Hepatocyte (in vitro differentiated cells): ENCODE measurements around the gene STOML2. TPM values are rescaled to one million over a fixed set of nuclear protein-coding genes. Genes with fewer than 3 reads are reported as not detected.

Source experiments
- DNase-seq: peaks from one replicate; pipeline ENCODE4 v3.0.0-alpha.2; 2016; ENCODE audit warnings: low spot score
- H2AFZ ChIP-seq: fragments of 200-600 bp; sonication (generic); 2 replicates; pipeline ENCODE4 v1.6.0; 2016; ENCODE audit warnings: antibody characterized with exemption, mild to moderate bottlenecking
- H3K27ac ChIP-seq: fragments of 200-600 bp; sonication (generic); 2 replicates; pipeline ENCODE4 v1.5.1; 2016; ENCODE audit warnings: mild to moderate bottlenecking
- H3K27me3 ChIP-seq: fragments of 200-600 bp; sonication (generic); 2 replicates; pipeline ENCODE4 v1.6.1; 2016
- H3K36me3 ChIP-seq: fragments of 200-600 bp; sonication (generic); replicated peaks from 2 replicates; pipeline ENCODE4 v1.5.1; 2016; ENCODE audit warnings: low read depth; ENCODE audit not compliant: insufficient read depth
- H3K4me1 ChIP-seq: fragments of 200-600 bp; sonication (generic); 2 replicates; pipeline ENCODE4 v1.5.1; 2016; ENCODE audit warnings: mild to moderate bottlenecking, moderate library complexity; ENCODE audit not compliant: insufficient read depth
- H3K4me2 ChIP-seq: fragments of 200-600 bp; sonication (generic); 2 replicates; pipeline ENCODE4 v1.6.0; 2016
- H3K4me3 ChIP-seq: fragments of 200-600 bp; sonication (generic); 2 replicates; pipeline ENCODE4 v1.5.1; 2016; ENCODE audit warnings: mild to moderate bottlenecking
- H3K79me2 ChIP-seq: fragments of 200-600 bp; sonication (generic); 2 replicates; pipeline ENCODE4 v1.6.0; 2017; ENCODE audit warnings: mild to moderate bottlenecking
- H3K9me2 ChIP-seq: fragments of 200-600 bp; sonication (generic); replicated peaks from 2 replicates; pipeline ENCODE4 v1.6.0; 2017; ENCODE audit warnings: mild to moderate bottlenecking; ENCODE audit not compliant: insufficient read depth
- H3K9me3 ChIP-seq: fragments of 200-600 bp; sonication (generic); 2 replicates; pipeline ENCODE4 v1.5.1; 2016; ENCODE audit warnings: low read depth, mild to moderate bottlenecking
- H4K20me1 ChIP-seq: fragments of 200-600 bp; sonication (generic); 2 replicates; pipeline ENCODE4 v1.6.0; 2016; ENCODE audit warnings: mild to moderate bottlenecking; ENCODE audit not compliant: insufficient read depth, poor library complexity, severe bottlenecking
- CTCF ChIP-seq: fragments of 200-600 bp; sonication (generic); IDR thresholded peaks from 2 replicates; pipeline ENCODE4 v1.5.1; 2016; ENCODE audit warnings: antibody characterized with exemption, mild to moderate bottlenecking; ENCODE audit not compliant: poor library complexity
- EZH2 ChIP-seq: fragments of 200-600 bp; sonication (generic); IDR thresholded peaks from 2 replicates; pipeline ENCODE4 v1.6.1; 2016; ENCODE audit warnings: antibody characterized with exemption, mild to moderate bottlenecking, borderline replicate concordance
- EZH2phosphoT487 ChIP-seq: fragments of 200-600 bp; sonication (generic); IDR thresholded peaks from one replicate; pipeline ENCODE4 v1.6.1; 2018; ENCODE audit warnings: antibody characterized with exemption, mild to moderate bottlenecking, low read depth, moderate library complexity; ENCODE audit not compliant: unreplicated experiment, severe bottlenecking
- WGBS: methylation state at CpG from one replicate; pipeline ENCODE4 v1.1.6; 2016; ENCODE audit warnings: low lambda C conversion rate; ENCODE audit errors: missing lambda C conversion rate; 5-methylcytosine and 5-hydroxymethylcytosine counted together
- polyA plus RNA-seq: library from polyadenylated mRNA; unstranded; fragments of >200 nt; fragmentation: Nextera tagmentation; extraction: Ambion mirVana; gene quantifications from 2 replicates; pipeline ENCODE4 v1.2.1, GENCODE V29; 2016
- total RNA-seq: library from RNA; depleted of rRNA; stranded (reverse); fragments of >200 nt; gene quantifications from 2 replicates; pipeline ENCODE4 v1.2.3, GENCODE V29; 2014

STOML2 gene
- total and polyA plus RNA-seq, 2 experiments from 2014 or later = 98.0 to 120 TPM

- Histone ChIP-seq H4K20me1 (no peaks in the 10 kb centered on the region), H3K9me3 (no peaks in the 10 kb centered on the region), H3K4me2 (peak overlapping the region; percentile 94), H3K4me1 (peaks cover 6% of the 10 kb centered on the region), H3K36me3 (no peaks in the 10 kb centered on the region), H3K4me3 (peak overlapping the region; percentile 65), H2AFZ (peak overlapping the region; percentile 39), H3K27ac (no peak overlapping the region), H3K27me3 (no peaks in the 10 kb centered on the region), H3K9me2 (no peaks in the 10 kb centered on the region), H3K79me2 (peaks cover 20% of the 10 kb centered on the region)
- DNase-seq = no peak
- TF ChIP-seq EZH2phosphoT487 = no peak
- no peak for TF ChIP-seq CTCF
- TF ChIP-seq EZH2 = no peak
- WGBS = 6% methylated on average over 9 of the region's 10 CpGs
Measured at GRCh38 chr9:35079041-35079425, 23.9 kb downstream of the STOML2 start.

- Histone ChIP-seq H3K27ac (no peak overlapping the region), H3K4me3 (no peak overlapping the region), H3K79me2 (peaks cover 20% of the 10 kb centered on the region), H3K4me2 (peak overlapping the region; percentile 94), H3K9me2 (no peaks in the 10 kb centered on the region), H3K4me1 (peaks cover 6% of the 10 kb centered on the region), H4K20me1 (no peaks in the 10 kb centered on the region), H3K27me3 (no peaks in the 10 kb centered on the region), H3K9me3 (no peaks in the 10 kb centered on the region), H2AFZ (no peak overlapping the region), H3K36me3 (no peaks in the 10 kb centered on the region)
- 70% methylated on average over 4 of the region's 4 CpGs for WGBS
- no peak for DNase-seq
- TF ChIP-seq CTCF = no peak
- no peak for TF ChIP-seq EZH2
- TF ChIP-seq EZH2phosphoT487 = no peak
Measured at GRCh38 chr9:35078066-35078465, 24.9 kb downstream of the STOML2 start.

- H3K4me1 ChIP-seq = peaks cover 6% of the 10 kb centered on the region
- no peaks in the 10 kb centered on the region for H3K9me2 ChIP-seq
- TF ChIP-seq CTCF (no peak), EZH2phosphoT487 (no peak), EZH2 (no peak)
- H3K4me3 ChIP-seq = no peak overlapping the region
- H3K27me3 ChIP-seq = no peaks in the 10 kb centered on the region
- DNase-seq = no peak
- no peaks in the 10 kb centered on the region for H4K20me1 ChIP-seq
- H3K36me3 ChIP-seq = no peaks in the 10 kb centered on the region
- H3K4me2 ChIP-seq = no peak overlapping the region
- no peak overlapping the region for H2AFZ ChIP-seq
- H3K79me2 ChIP-seq = peaks cover 20% of the 10 kb centered on the region
- WGBS = 97% methylated on average over 4 of the region's 4 CpGs
- no peak overlapping the region for H3K27ac ChIP-seq
- no peaks in the 10 kb centered on the region for H3K9me3 ChIP-seq
Measured at GRCh38 chr9:35076848-35077247, 26.1 kb downstream of the STOML2 start.

- 98% methylated on average over 4 of the region's 4 CpGs for WGBS
- Histone ChIP-seq H3K79me2 (peaks cover 34% of the 10 kb centered on the region), H4K20me1 (peaks cover 14% of the 10 kb centered on the region), H3K9me3 (no peaks in the 10 kb centered on the region), H3K27me3 (no peaks in the 10 kb centered on the region), H3K4me3 (no peak overlapping the region), H2AFZ (no peak overlapping the region), H3K36me3 (no peaks in the 10 kb centered on the region), H3K27ac (no peak overlapping the region), H3K4me2 (no peak overlapping the region), H3K4me1 (peaks cover 12% of the 10 kb centered on the region), H3K9me2 (no peaks in the 10 kb centered on the region)
- TF ChIP-seq CTCF = no peak
- no peak for TF ChIP-seq EZH2
- TF ChIP-seq EZH2phosphoT487 = no peak
- DNase-seq = no peak
Measured at GRCh38 chr9:35075358-35075757, 27.6 kb downstream of the STOML2 start.
